ENCODE data around the gene AMHR2.

Gene AMHR2

GRCh38 chr12:53453953-53454640 is 30.4 kb downstream of the AMHR2 start:
- no peak for DNase-seq

GRCh38 chr12:53454707-53455106 is 31.1 kb downstream of the AMHR2 start:
- no peak for DNase-seq

GRCh38 chr12:53456654-53457366 is 33.2 kb downstream of the AMHR2 start:
- no peak for DNase-seq

GRCh38 chr12:53459097-53459496 is 35.4 kb downstream of the AMHR2 start:
- DNase-seq: no peak

- no peak for DNase-seq
Measured at GRCh38 chr12:53461059-53461458, 37.4 kb downstream of the AMHR2 start.

GRCh38 chr12:53461591-53461990 is 37.9 kb downstream of the AMHR2 start:
- DNase-seq: no peak

- DNase-seq: no peak
Measured at GRCh38 chr12:53462935-53463334, 39.3 kb downstream of the AMHR2 start.

GRCh38 chr12:53463802-53464560 is 40.3 kb downstream of the AMHR2 start:
- DNase-seq: no peak

- no peak for DNase-seq
Measured at GRCh38 chr12:53464685-53465418, 41.2 kb downstream of the AMHR2 start.

GRCh38 chr12:53465679-53466078 is 42.0 kb downstream of the AMHR2 start:
- no peak for DNase-seq

GRCh38 chr12:53466640-53467039 is 43.0 kb downstream of the AMHR2 start:
- no peak for DNase-seq

- DNase-seq: no peak
Measured at GRCh38 chr12:53467082-53467481, 43.4 kb downstream of the AMHR2 start.

- DNase-seq: no peak
Measured at GRCh38 chr12:53467880-53468279, 44.2 kb downstream of the AMHR2 start.

- DNase-seq: no peak
Measured at GRCh38 chr12:53468282-53468681, 44.6 kb downstream of the AMHR2 start.

- no peak for DNase-seq
Measured at GRCh38 chr12:53472056-53472582, 48.5 kb downstream of the AMHR2 start.

- DNase-seq: no peak
Measured at GRCh38 chr12:53474077-53474476, 50.4 kb downstream of the AMHR2 start.

GRCh38 chr12:53474819-53475218 is 51.2 kb downstream of the AMHR2 start:
- no peak for DNase-seq

- DNase-seq: peak in 1 of 2 donors; percentile 46
Measured at GRCh38 chr12:53476769-53477209, 53.1 kb downstream of the AMHR2 start.

GRCh38 chr12:53478865-53479264 is 55.2 kb downstream of the AMHR2 start:
- DNase-seq: no peak

GRCh38 chr12:53479331-53479730 is 55.7 kb downstream of the AMHR2 start:
- no peak for DNase-seq

GRCh38 chr12:53480491-53481442 is 57.1 kb downstream of the AMHR2 start:
- no peak for DNase-seq
